HG02840 (cell line): ENCODE measurements around the gene FOXP1.

Source experiments
- ATAC-seq: cut with Tn5 transposase; IDR thresholded peaks from one replicate; pipeline ENCODE4 v1.9.1; 2021; ENCODE audit warnings: mild to moderate bottlenecking, moderate library complexity, moderate number of reproducible peaks; ENCODE audit not compliant: unreplicated experiment, low FRiP score

Gene FOXP1

GRCh38 chr3:71583566-71584393, at the start of gene FOXP1:
Gene FOXP1 (minus strand): TSS chr3:71583728. CDS start chr3:71198381, 385,347 bp downstream.
- no peak for ATAC-seq

- ATAC-seq: no peak
Measured at GRCh38 chr3:71629711-71630110, 46.2 kb upstream of the FOXP1 start.

DNA sequence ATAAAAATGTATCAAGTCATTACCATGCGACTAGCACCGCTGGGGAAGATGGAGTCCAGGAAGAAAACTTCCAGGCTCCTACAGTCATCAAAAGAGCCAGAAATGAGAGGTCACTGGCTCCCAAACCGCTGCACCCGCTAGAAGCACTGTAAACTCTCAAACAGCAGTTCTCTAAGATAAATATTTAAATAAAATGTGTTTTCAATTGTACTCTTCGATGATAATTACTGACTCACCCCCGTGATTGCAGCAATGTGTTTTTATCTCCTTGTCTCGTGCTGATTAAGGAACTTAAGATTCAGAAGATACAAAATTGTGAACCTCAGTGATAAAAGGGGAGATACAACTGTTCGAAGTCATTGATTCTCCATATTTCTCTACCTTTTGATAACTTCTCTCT, 45.8 kb upstream of the FOXP1 start:
- no peak for ATAC-seq

DNA sequence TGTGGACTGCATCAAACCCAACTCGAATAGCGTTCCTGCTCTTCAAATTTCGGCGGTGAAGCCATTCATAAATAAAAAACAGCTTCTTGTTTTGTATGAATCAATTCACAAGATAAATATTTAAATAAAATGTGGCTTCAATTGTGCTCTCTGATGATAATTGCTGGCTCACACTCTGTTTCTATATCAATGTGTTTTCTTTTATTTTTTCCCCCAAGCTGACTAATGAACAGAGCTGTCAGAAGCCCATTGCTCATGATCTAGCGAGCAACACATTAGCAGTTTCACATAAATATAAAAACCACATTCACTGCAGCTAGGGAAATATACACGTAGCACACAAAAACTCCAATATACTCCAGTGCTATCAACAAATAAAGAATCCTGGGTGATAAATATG, 45.0 kb upstream of the FOXP1 start:
- ATAC-seq: no peak

DNA sequence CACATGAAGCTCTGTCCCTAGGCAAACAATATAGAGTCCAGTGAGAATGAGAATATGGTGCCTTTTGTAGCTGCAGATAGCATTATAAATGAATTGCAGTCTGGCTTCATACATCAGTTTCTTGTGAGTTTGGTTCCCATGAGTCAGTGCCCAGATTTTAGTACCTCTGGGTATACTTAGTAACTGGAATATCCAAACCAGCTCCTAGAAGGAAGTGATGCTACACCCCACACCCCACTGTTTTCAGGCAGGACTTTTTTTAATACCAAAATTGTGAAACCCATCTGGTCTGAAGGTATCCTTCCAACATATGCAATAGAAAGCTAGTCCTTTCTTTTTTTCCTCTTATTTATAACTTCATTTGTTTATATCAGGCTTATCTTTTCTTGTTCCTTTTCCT, 42.1 kb upstream of the FOXP1 start:
- no peak for ATAC-seq

DNA sequence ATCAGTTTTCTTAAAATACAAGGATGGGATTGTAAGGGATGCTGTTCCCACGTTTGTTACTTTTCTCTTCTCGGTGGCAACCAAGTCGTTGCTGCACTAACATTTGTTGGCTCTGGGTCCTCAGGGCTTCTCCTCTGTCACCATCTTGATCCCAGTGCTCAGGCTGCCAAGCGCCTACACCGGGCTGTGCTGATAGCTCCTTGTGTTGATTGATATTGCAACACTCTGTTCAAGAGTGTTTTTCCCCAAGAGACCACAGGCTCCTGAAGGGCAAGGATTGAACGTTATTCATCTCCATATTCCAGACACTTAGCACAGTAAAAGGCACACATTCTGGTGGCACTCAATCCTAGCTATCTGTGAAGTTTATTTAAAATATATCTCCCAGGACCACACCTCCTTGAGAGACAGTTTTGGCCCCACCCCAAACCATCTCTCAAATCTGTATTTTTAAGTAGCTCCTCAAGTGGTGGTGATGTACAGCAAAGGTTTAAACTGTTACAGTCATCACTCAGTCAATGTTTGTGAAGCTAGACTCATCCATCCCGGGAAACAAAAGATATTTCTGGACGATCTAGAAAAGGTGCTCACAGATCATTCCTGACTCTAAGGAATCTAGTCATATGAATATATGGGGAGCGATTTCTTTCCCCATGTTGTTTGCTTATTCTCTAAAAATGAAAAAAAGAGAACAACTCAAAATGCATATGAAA, 38.5 kb upstream of the FOXP1 start:
- no peak for ATAC-seq

DNA sequence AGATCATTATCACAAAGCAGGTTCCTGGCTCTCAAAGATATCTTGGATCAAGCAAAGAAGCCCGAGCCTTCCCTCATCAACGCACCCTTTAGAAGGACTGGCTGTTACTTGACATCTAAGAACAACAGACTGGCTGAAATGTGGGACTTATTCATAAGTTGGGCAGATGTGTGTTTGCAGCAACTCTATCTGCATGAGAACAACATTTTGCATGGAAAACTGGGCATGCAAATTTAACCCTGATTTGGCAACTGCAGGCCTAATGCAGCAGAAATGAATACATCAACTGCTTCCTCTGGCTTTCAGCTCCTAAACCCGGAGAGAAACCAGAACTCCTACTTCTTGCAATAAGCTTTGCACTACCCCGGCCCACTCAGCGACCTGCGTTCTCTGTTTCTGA, 35.0 kb upstream of the FOXP1 start:
- ATAC-seq: no peak

DNA sequence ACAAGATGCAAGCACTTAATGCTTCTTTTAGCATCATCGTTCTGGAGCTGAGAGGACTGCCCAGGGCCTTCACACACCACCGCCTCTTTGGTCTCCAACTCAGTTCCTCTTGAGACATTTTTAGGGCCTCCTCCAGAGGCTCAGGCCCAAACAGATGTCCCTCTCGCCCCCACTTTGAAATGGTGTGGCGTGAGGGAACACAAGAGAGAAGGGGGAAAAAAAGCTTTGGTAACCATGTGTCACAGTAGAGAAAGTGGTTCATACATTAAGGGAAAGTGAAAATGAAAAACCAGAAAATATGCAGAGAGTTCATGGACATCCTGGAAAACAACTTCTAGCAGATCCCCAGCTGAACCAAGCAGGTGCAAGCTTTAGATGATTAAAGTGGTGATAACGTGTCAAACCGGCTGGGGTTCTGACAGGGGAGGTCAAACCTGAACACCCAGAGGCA, 33.1 kb upstream of the FOXP1 start:
- ATAC-seq: no peak

- no peak for ATAC-seq
Measured at GRCh38 chr3:71614869-71615268, 31.3 kb upstream of the FOXP1 start.

- no peak for ATAC-seq
Measured at GRCh38 chr3:71614426-71614825, 30.9 kb upstream of the FOXP1 start.

DNA sequence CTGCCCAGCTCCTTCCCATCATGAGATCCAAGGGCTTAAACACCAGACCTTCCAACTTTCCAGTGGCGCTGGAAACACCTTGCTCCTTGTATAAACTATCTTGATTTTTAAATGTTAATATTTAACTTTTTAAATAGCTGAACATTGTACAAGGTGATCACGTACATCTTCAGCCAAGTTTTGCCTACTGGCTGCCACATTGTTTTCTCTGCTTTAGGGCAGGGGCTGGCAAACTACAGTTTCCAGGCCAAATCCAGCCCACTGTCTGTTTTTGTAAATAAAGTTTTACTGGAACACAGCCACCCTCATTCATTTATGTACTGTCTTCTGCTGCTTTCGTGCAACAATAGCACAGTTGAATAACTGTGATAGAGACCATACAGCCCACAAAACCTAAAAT, 27.6 kb upstream of the FOXP1 start:
- ATAC-seq: no peak

- ATAC-seq: no peak
Measured at GRCh38 chr3:71607364-71607763, 23.8 kb upstream of the FOXP1 start.

DNA sequence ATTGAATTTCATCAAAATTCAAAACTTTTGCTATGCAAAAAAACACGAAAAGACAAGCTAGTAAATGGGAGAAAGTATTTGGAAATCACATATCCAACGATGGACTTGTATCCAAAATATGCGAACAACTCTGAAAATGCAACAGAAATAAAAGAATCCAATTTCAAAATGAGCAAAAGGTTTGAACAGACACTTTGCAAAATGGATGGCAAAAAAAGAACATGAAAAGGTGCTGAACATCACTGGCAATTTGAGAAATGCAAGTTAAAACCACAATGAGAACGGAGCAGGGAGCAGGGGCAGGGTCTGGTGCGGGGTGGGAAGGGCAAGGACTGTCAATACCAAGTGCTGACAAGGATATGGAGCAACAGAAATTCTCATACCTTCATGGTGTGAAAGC, 23.1 kb upstream of the FOXP1 start:
- no peak for ATAC-seq

- ATAC-seq: no peak
Measured at GRCh38 chr3:71602256-71602655, 18.7 kb upstream of the FOXP1 start.

GRCh38 chr3:71601811-71602210, 18.3 kb upstream of the FOXP1 start:
- ATAC-seq: no peak

DNA sequence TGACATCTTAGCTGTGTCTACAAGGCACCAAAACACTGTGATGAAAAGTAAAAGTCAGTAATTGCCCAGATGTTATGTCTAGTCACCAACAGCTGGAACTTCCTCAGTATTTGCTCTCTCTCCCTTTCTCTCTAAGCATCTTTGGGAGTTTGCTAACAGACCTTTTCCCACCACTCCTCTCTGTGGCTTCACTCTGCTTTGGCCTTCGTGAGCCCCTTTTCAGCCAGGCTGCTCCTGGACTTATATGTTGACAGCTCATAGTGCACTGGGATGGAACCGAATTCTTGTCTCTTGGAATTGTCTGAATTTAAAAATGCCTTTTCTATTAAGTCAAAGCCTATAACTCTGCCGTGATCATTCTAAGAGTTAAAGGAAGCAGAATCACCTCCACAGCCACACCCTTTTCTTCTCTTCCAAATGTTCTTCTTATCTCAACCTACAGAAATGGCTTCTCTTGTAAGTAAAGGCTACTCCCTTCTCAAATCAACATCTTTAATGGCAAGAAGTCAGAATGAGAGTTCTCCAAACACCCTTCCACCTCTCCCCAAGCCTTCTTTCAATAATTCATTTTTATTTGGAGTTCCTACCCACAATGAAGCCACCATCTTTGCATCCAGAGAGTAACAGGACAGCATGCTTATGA, 17.2 kb upstream of the FOXP1 start:
- no peak for ATAC-seq

DNA sequence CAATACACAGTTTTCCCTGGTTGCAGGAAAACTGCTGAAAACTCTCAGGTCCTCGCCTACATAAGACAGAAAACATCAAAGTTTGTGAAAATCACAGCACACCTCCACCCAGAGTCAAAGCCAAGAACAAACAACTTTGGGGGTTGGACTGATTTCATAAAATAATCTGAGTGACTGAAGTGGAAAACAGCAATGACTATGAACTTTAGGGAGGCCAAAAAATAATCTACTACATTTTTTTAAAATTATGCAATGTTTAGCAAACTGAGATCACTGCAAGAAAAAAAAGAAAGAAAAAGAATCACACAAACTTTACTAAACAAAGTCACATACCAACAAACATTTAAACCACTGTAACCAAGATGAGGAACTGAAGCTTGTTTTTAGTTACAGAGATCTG, 15.9 kb upstream of the FOXP1 start:
- no peak for ATAC-seq

DNA sequence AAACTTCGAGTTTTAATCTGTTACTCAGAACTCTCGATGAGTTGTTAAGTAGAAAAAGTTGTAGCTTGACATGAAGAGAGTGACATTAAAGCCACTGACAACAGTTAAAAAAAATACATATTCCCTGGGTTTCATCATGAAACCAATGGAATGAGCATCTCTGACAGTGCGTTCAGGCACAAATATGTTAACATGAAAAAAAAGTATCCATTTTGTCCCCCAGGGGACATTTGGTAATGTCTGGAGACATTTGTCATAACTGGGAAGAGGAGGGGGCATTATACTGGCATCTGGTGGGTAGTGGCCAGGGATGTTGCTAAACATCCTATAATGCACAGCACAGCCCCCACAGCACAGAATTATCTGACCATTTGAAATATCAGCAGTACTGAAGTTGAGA, 14.8 kb upstream of the FOXP1 start:
- no peak for ATAC-seq

- no peak for ATAC-seq
Measured at GRCh38 chr3:71597286-71597685, 13.8 kb upstream of the FOXP1 start.

DNA sequence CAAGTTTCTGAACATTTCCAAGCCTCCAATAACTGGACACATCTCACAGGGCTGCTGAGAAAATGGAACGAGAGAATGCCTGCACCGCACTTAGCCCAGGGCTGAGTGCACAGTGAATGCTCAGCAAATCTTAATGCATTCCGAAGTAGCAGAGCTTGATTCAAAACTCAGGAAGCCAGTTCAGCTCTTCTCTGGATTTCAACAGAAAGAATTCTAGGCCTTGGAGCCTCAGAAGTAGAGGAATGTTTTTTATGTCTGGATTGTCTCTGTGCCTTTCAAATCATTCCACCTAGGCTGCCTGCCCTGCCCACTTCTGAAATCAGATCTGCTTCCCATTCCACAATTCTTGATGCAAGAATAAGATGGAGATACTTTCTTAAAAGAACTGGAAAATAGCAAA, 9.6 kb upstream of the FOXP1 start:
- no peak for ATAC-seq

DNA sequence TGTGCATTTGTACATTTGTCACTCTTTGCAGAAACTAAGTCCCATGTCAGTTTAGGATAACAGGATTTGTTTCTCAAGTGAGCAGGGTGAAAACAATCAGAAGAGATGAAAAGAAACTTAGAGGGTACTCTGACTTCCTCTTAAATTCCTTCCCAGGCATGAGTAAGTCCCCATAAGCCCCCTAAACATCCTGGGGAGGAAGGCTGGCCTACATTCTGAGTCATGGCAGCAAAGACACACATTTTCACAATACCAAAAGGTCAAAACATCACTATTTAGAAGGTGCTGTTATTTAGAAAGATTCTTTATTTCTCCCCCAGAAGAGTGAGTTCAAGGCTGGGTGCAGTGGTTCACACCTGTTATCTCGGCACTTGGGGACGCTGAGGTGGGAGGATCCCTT, 7.6 kb upstream of the FOXP1 start:
- no peak for ATAC-seq
